A549 (cell line): ENCODE data around the gene CACNA2D4.

Source experiments
- BHLHE40 ChIP-seq: IDR thresholded peaks from 2 replicates; pipeline ENCODE4 v1.6.1; 2012; ENCODE audit warnings: low read depth, low read length, inconsistent platforms
- CEBPB ChIP-seq, 2 experiments: fragments of >200 bp in 1 of 2; sonication (Bioruptor Twin) in 1 of 2; formaldehyde crosslinking in 1 of 2; IDR thresholded peaks; 2 replicates each; pipeline ENCODE4 v1.6.1; 2012 to 2016
- HOXB5 ChIP-seq: fragments of 250-450 bp; sonication (Bioruptor Pico); IDR thresholded peaks from 2 replicates; pipeline ENCODE4 v1.5.0; 2020; ENCODE audit warnings: mild to moderate bottlenecking, moderate library complexity
- KDM1A ChIP-seq: fragments of 200-600 bp; sonication (generic); IDR thresholded peaks from 2 replicates; pipeline ENCODE4 v1.6.1; 2016; ENCODE audit warnings: low read depth, mild to moderate bottlenecking
- MYC ChIP-seq: IDR thresholded peaks from 2 replicates; pipeline ENCODE4 v1.6.1; 2012; ENCODE audit warnings: mild to moderate bottlenecking, inconsistent platforms, low read length, improper control_type of control experiment, borderline replicate concordance
- POLR2A ChIP-seq: IDR thresholded peaks from 2 replicates; pipeline ENCODE4 v1.6.1; 2012; ENCODE audit warnings: mild to moderate bottlenecking, low read length
- RAD21 ChIP-seq, 2 experiments: fragments of >200 bp in 1 of 2; sonication (Bioruptor Twin) in 1 of 2; formaldehyde crosslinking in 1 of 2; IDR thresholded peaks in 1 of 2; conservative IDR thresholded peaks in 1 of 2; 2 replicates in 1 of 2; 3 replicates in 1 of 2; pipeline ENCODE4 v1.6.1; 2012 to 2018; ENCODE audit warnings: inconsistent platforms in 1 of 2
- SMC3 ChIP-seq: fragments of >200 bp; sonication (Bioruptor Twin); formaldehyde crosslinking; IDR thresholded peaks from 3 replicates; pipeline ENCODE4 v1.6.1; 2018; ENCODE audit warnings: inconsistent platforms
- TF ChIP-seq, protein P1 (sequence below): IDR thresholded peaks from 2 replicates; pipeline ENCODE4 v1.6.1; 2012
- TF ChIP-seq, protein P2 (sequence below): fragments of 250-450 bp; sonication (Bioruptor Pico); IDR thresholded peaks from 2 replicates; pipeline ENCODE4 v1.5.0; 2021; ENCODE audit warnings: mild to moderate bottlenecking, moderate library complexity, borderline replicate concordance
- TF ChIP-seq, protein P3 (sequence below): fragments of 450-650 bp; IDR thresholded peaks from 2 replicates; pipeline ENCODE4 v1.6.1; 2014; ENCODE audit warnings: antibody characterized with exemption
- TF ChIP-seq, protein P4 (sequence below): fragments of >200 bp; sonication (Bioruptor Twin); formaldehyde crosslinking; IDR thresholded peaks from 3 replicates; pipeline ENCODE4 v1.5.1; 2016
- TF ChIP-seq, protein P5 (sequence below): fragments of 150-350 bp; IDR thresholded peaks from 2 replicates; pipeline ENCODE4 v1.6.1; 2014; ENCODE audit warnings: low read depth, mild to moderate bottlenecking, low read length
- TF ChIP-seq, protein P6 (sequence below): fragments of 200-600 bp; sonication (generic); IDR thresholded peaks from 2 replicates; pipeline ENCODE4 v1.6.1; 2016; ENCODE audit warnings: antibody characterized with exemption, mild to moderate bottlenecking, moderate library complexity

DNA sequence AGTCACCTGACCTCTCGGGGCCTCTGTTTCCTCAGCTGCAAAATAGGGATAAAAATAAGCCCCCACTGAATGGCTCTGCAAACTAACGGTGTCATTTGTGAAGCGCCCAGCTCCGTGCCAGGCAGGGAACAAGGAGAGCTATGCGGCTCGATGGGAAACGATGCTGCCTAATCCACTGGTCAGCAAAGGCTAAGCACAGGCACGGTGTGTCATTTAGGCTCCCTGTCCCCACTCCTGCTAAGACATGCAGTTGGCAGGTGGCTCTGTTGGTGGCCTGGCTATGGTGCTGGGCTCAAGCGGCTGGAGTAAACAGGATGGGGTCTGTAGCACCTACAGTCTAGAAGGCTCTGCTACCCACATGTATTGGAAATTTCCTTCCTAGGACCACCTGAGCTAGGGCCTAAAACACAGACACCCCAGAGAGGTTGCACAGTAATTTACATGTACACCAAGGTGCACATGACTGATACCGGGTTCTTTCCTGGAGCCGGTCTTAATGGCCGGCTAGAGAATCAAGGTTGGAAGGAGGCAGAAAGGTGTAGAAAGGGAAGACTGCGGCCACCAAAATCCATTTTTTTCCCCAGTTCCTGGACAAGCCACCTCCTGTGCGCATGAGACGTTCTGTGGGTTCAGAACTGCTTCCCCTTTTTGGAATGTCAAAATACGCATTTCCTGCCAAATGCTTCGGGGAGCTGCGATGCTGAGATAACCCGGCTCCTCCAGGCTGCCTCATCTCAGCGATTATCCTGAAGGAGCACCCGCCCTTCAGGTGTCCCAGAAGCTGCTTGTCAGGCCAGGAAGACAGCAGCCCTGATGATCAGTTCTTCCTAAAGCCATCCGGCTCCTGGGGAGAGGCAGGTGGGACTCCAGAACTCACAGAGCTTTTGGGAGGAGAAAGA is 1.0 kb downstream of the CACNA2D4 start:
- TF ChIP-seq, protein P1, sequence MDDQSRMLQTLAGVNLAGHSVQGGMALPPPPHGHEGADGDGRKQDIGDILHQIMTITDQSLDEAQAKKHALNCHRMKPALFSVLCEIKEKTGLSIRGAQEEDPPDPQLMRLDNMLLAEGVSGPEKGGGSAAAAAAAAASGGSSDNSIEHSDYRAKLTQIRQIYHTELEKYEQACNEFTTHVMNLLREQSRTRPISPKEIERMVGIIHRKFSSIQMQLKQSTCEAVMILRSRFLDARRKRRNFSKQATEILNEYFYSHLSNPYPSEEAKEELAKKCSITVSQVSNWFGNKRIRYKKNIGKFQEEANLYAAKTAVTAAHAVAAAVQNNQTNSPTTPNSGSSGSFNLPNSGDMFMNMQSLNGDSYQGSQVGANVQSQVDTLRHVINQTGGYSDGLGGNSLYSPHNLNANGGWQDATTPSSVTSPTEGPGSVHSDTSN: no peak
- no peak for TF ChIP-seq MYC
- TF ChIP-seq KDM1A: no peak
- TF ChIP-seq, protein P2, sequence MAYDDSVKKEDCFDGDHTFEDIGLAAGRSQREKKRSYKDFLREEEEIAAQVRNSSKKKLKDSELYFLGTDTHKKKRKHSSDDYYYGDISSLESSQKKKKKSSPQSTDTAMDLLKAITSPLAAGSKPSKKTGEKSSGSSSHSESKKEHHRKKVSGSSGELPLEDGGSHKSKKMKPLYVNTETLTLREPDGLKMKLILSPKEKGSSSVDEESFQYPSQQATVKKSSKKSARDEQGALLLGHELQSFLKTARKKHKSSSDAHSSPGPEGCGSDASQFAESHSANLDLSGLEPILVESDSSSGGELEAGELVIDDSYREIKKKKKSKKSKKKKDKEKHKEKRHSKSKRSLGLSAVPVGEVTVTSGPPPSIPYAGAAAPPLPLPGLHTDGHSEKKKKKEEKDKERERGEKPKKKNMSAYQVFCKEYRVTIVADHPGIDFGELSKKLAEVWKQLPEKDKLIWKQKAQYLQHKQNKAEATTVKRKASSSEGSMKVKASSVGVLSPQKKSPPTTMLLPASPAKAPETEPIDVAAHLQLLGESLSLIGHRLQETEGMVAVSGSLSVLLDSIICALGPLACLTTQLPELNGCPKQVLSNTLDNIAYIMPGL: no peak
- TF ChIP-seq, protein P3, sequence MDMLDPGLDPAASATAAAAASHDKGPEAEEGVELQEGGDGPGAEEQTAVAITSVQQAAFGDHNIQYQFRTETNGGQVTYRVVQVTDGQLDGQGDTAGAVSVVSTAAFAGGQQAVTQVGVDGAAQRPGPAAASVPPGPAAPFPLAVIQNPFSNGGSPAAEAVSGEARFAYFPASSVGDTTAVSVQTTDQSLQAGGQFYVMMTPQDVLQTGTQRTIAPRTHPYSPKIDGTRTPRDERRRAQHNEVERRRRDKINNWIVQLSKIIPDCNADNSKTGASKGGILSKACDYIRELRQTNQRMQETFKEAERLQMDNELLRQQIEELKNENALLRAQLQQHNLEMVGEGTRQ: no peak
- no peak for TF ChIP-seq HOXB5 (CRISPR knock-in tag)
- TF ChIP-seq, protein P4, sequence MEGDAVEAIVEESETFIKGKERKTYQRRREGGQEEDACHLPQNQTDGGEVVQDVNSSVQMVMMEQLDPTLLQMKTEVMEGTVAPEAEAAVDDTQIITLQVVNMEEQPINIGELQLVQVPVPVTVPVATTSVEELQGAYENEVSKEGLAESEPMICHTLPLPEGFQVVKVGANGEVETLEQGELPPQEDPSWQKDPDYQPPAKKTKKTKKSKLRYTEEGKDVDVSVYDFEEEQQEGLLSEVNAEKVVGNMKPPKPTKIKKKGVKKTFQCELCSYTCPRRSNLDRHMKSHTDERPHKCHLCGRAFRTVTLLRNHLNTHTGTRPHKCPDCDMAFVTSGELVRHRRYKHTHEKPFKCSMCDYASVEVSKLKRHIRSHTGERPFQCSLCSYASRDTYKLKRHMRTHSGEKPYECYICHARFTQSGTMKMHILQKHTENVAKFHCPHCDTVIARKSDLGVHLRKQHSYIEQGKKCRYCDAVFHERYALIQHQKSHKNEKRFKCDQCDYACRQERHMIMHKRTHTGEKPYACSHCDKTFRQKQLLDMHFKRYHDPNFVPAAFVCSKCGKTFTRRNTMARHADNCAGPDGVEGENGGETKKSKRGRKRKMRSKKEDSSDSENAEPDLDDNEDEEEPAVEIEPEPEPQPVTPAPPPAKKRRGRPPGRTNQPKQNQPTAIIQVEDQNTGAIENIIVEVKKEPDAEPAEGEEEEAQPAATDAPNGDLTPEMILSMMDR: no peak
- TF ChIP-seq SMC3: no peak
- TF ChIP-seq POLR2A: no peak
- TF ChIP-seq, protein P5, sequence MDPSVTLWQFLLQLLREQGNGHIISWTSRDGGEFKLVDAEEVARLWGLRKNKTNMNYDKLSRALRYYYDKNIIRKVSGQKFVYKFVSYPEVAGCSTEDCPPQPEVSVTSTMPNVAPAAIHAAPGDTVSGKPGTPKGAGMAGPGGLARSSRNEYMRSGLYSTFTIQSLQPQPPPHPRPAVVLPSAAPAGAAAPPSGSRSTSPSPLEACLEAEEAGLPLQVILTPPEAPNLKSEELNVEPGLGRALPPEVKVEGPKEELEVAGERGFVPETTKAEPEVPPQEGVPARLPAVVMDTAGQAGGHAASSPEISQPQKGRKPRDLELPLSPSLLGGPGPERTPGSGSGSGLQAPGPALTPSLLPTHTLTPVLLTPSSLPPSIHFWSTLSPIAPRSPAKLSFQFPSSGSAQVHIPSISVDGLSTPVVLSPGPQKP: no peak
- TF ChIP-seq, protein P6, sequence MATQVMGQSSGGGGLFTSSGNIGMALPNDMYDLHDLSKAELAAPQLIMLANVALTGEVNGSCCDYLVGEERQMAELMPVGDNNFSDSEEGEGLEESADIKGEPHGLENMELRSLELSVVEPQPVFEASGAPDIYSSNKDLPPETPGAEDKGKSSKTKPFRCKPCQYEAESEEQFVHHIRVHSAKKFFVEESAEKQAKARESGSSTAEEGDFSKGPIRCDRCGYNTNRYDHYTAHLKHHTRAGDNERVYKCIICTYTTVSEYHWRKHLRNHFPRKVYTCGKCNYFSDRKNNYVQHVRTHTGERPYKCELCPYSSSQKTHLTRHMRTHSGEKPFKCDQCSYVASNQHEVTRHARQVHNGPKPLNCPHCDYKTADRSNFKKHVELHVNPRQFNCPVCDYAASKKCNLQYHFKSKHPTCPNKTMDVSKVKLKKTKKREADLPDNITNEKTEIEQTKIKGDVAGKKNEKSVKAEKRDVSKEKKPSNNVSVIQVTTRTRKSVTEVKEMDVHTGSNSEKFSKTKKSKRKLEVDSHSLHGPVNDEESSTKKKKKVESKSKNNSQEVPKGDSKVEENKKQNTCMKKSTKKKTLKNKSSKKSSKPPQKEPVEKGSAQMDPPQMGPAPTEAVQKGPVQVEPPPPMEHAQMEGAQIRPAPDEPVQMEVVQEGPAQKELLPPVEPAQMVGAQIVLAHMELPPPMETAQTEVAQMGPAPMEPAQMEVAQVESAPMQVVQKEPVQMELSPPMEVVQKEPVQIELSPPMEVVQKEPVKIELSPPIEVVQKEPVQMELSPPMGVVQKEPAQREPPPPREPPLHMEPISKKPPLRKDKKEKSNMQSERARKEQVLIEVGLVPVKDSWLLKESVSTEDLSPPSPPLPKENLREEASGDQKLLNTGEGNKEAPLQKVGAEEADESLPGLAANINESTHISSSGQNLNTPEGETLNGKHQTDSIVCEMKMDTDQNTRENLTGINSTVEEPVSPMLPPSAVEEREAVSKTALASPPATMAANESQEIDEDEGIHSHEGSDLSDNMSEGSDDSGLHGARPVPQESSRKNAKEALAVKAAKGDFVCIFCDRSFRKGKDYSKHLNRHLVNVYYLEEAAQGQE: no peak
- TF ChIP-seq BHLHE40: no peak
- no peak for TF ChIP-seq RAD21 (conservative IDR thresholded peaks at IDR 0.05 in 1 of 2, IDR thresholded peaks at IDR 0.05 in 1 of 2)
- no peak for TF ChIP-seq CEBPB (IDR thresholded peaks at IDR 0.05)
